HepG2 (cell line): ENCODE results near the gene COA3. TPM values are rescaled to one million over a fixed set of nuclear protein-coding genes. Genes with fewer than 3 reads are reported as not detected.

Source experiments
- ATAC-seq: fragments of 200-7000 bp; cut with Tn5 transposase; 3 replicates; pipeline ENCODE4 v1.9.1; 2020; ENCODE audit warnings: mild to moderate bottlenecking, moderate library complexity
- BruUV-seq: library from RNA; stranded (reverse); fragments of 400-500 nt; replicated peaks from 2 replicates; lab custom pipeline; 2021; lab: Mats Ljungman, UMichigan
- CTCF ChIA-PET: fragments of 300-600 bp; formaldehyde crosslinking; extraction: SDS; loops from one replicate; lab custom pipeline; 2021; ENCODE audit warnings: low total read pairs, inconsistent platforms, low intra/inter-chr PET ratio; lab: Yijun Ruan, JAX
- POLR2A ChIA-PET: fragments of 350-600 bp; sonication (Branson Sonifier 250); formaldehyde crosslinking; loops from one replicate; lab custom pipeline; 2020; ENCODE audit warnings: antibody characterized with exemption, inconsistent platforms; lab: Yijun Ruan, JAX
- DNase-seq: peaks from one replicate; pipeline ENCODE4 v3.0.0-alpha.2; 2015; ENCODE audit warnings: low spot score
- FAIRE-seq: peaks from 3 replicates; lab custom pipeline; 2011; peaks lifted over from hg19 to GRCh38; lab: Jason Lieb, UNC
- H2AFZ ChIP-seq: one replicate; pipeline ENCODE4 v1.6.1; 2011; ENCODE audit warnings: low read length, inconsistent platforms
- H3K27ac ChIP-seq: fragments of 300-600 bp; 3 replicates; pipeline ENCODE4 v1.8.0; 2011; ENCODE audit warnings: mixed run types, mild to moderate bottlenecking, mixed read lengths, low read length, inconsistent platforms; ENCODE audit not compliant: insufficient read depth; ENCODE audit errors: extremely low read length
- H3K27me3 ChIP-seq, 2 experiments: fragments of 200-600 bp in 1 of 2; 2 replicates in 1 of 2; 3 replicates in 1 of 2; pipeline versions ENCODE4 v1.6.0 to v1.8.0; 2011; ENCODE audit warnings: low read length in 2 of 2, mild to moderate bottlenecking in 2 of 2, moderate library complexity in 2 of 2, inconsistent platforms in 1 of 2; ENCODE audit not compliant: insufficient read depth in 2 of 2, control insufficient read depth in 1 of 2
- H3K36me3 ChIP-seq, 2 experiments: fragments of 200-600 bp in 1 of 2; replicated peaks in 1 of 2; 2 replicates in 1 of 2; 3 replicates in 1 of 2; pipeline versions ENCODE4 v1.5.1 to v1.8.0; 2011; ENCODE audit warnings: low read length in 2 of 2, inconsistent platforms in 1 of 2; ENCODE audit not compliant: insufficient read depth in 2 of 2, control insufficient read depth in 1 of 2
- H3K4me1 ChIP-seq: 2 replicates; pipeline ENCODE4 v1.5.1; 2012; ENCODE audit warnings: low read length, inconsistent platforms; ENCODE audit not compliant: insufficient read depth
- H3K4me2 ChIP-seq: 2 replicates; pipeline ENCODE4 v1.6.0; 2011; ENCODE audit warnings: low read depth, low read length, inconsistent platforms
- H3K4me3 ChIP-seq, 3 experiments: fragments of 200-600 bp in 1 of 3; sonication (generic), shearing (Covaris generic) in 1 of 3; replicated peaks in 1 of 3; 2 replicates each; pipeline ENCODE4 v1.5.1; 2011 to 2016; ENCODE audit warnings: low read length in 3 of 3, inconsistent platforms in 2 of 3, low read depth in 2 of 3, mild to moderate bottlenecking in 2 of 3, control low read depth in 1 of 3, mixed read lengths in 1 of 3; ENCODE audit not compliant: insufficient read depth in 1 of 3
- H3K79me2 ChIP-seq: one replicate; pipeline ENCODE4 v1.6.1; 2011; ENCODE audit warnings: low read length, inconsistent platforms; ENCODE audit not compliant: insufficient read depth
- H3K9ac ChIP-seq: 2 replicates; pipeline ENCODE4 v1.6.0; 2011; ENCODE audit warnings: mild to moderate bottlenecking, low read depth, low read length, inconsistent platforms; ENCODE audit not compliant: insufficient read depth
- H3K9me3 ChIP-seq: 2 replicates; pipeline ENCODE4 v1.5.1; 2012; ENCODE audit warnings: mild to moderate bottlenecking, low read length
- H4K20me1 ChIP-seq: 2 replicates; pipeline ENCODE4 v1.6.0; 2011; ENCODE audit warnings: inconsistent platforms, mild to moderate bottlenecking, low read length, moderate library complexity; ENCODE audit not compliant: insufficient read depth
- AGO1 ChIP-seq: fragments of 200-400 bp; formaldehyde crosslinking; IDR thresholded peaks from 2 replicates; pipeline ENCODE4 v1.6.1; 2017; ENCODE audit warnings: mild to moderate bottlenecking, low read depth, low read length, moderate library complexity; ENCODE audit not compliant: poor library complexity, severe bottlenecking
- ATF4 ChIP-seq, 2 experiments: fragments of 450-650 bp in 1 of 2; sonication (generic) in 1 of 2; formaldehyde crosslinking; IDR thresholded peaks; 2 replicates each; pipeline versions ENCODE4 v1.5.0 to v1.8.0; 2020 to 2022; ENCODE audit warnings: mild to moderate bottlenecking in 1 of 2, missing genetic modification reagents in 1 of 2
- ATRX ChIP-seq: sonication (generic); formaldehyde crosslinking; IDR thresholded peaks from 2 replicates; pipeline ENCODE4 v1.4.0; 2020; ENCODE audit warnings: missing genetic modification reagents, borderline replicate concordance
- CREB3 ChIP-seq: sonication (generic); formaldehyde crosslinking; IDR thresholded peaks from 2 replicates; pipeline ENCODE4 v1.5.0; 2020; ENCODE audit warnings: missing genetic modification reagents
- DZIP1 ChIP-seq: sonication (generic); formaldehyde crosslinking; IDR thresholded peaks from 2 replicates; pipeline ENCODE4 v1.5.0; 2020; ENCODE audit warnings: mild to moderate bottlenecking, missing genetic modification reagents
- EED ChIP-seq: sonication (generic); formaldehyde crosslinking; IDR thresholded peaks from 2 replicates; pipeline ENCODE4 v1.5.0; 2020; ENCODE audit warnings: mild to moderate bottlenecking, missing genetic modification reagents
- HNF1B ChIP-seq: sonication (generic); formaldehyde crosslinking; IDR thresholded peaks from 2 replicates; pipeline ENCODE4 v1.5.1; 2020; ENCODE audit warnings: mild to moderate bottlenecking, moderate library complexity, missing genetic modification reagents
- HOXA3 ChIP-seq: sonication (generic); formaldehyde crosslinking; IDR thresholded peaks from 2 replicates; pipeline ENCODE4 v1.5.0; 2020; ENCODE audit warnings: missing genetic modification reagents
- NFIB ChIP-seq: sonication (generic); formaldehyde crosslinking; IDR thresholded peaks from 2 replicates; pipeline ENCODE4 v1.9.0; 2021; ENCODE audit warnings: missing genetic modification reagents, mild to moderate bottlenecking, borderline replicate concordance
- NFKB2 ChIP-seq: sonication (generic); formaldehyde crosslinking; IDR thresholded peaks from 2 replicates; pipeline ENCODE4 v1.4.0; 2020; ENCODE audit warnings: missing genetic modification reagents, borderline replicate concordance
- ZNF501 ChIP-seq: sonication (generic); formaldehyde crosslinking; IDR thresholded peaks from 2 replicates; pipeline ENCODE4 v1.5.1; 2020; ENCODE audit warnings: mild to moderate bottlenecking, moderate library complexity, missing genetic modification reagents
- ZNF746 ChIP-seq: sonication (generic); formaldehyde crosslinking; IDR thresholded peaks from 2 replicates; pipeline ENCODE4 v1.8.0; 2022; ENCODE audit warnings: mild to moderate bottlenecking, missing genetic modification reagents
- ZNF883 ChIP-seq: sonication (generic); formaldehyde crosslinking; IDR thresholded peaks from 2 replicates; pipeline ENCODE4 v1.5.1; 2020; ENCODE audit warnings: mild to moderate bottlenecking, missing genetic modification reagents; ENCODE audit errors: not compliant biosample characterization
- WGBS: methylation state at CpG from one replicate; pipeline ENCODE4 v1.1.6; 2017; ENCODE audit warnings: low lambda C conversion rate; 5-methylcytosine and 5-hydroxymethylcytosine counted together
- in situ Hi-C: cut with HindIII; loops from 2 replicates; pipeline ENCODE4 v1.10.0; 2017; ENCODE audit warnings: low pct_unique_long_range_greater_than_20kb; ENCODE audit not compliant: extremely low pct_ligation_motif_present
- intact Hi-C: fragments of 100-400 bp; cut with micrococcal nuclease; formaldehyde crosslinking; loops from one replicate; pipeline ENCODE4 v1.10.0; 2022; ENCODE audit not compliant: unreplicated experiment
- polyA plus RNA-seq, 8 experiments: library from polyadenylated mRNA; depleted of rRNA in 3 of 8; stranded (reverse) in 7 of 8; unstranded in 1 of 8; fragments of >200 nt; fragmentation: Illumina TruSeq in 4 of 8; extraction: Trizol in 4 of 8; gene quantifications; 2 replicates each; pipeline versions ENCODE4 v1.2.1 to v1.2.3, GENCODE V29; 2011 to 2016; ENCODE audit warnings: low read depth in 4 of 8, missing spikeins in 1 of 8, mixed read lengths in 1 of 8; ENCODE audit not compliant: insufficient read depth in 1 of 8
- total RNA-seq, 5 experiments: library from RNA; depleted of rRNA; stranded (reverse); fragments of >200 nt; fragmentation: Illumina TruSeq; extraction: Trizol; gene quantifications; 2 replicates each; pipeline ENCODE4 v1.2.3, GENCODE V29; 2016; ENCODE audit warnings: low read depth in 1 of 5

COA3 gene
- total and polyA plus RNA-seq, 2 of the 13 experiments (the other 11 are each of a cell fraction or from before 2014, with no cell fraction given): 133 to 202 TPM

- DNase-seq (no peak), ATAC-seq (no peak), FAIRE-seq (no peak)
- Histone ChIP-seq H3K79me2 (no peaks in the 10 kb centered on the region), H3K27me3 (peaks cover 0 to 12% of the 10 kb centered on the region in 2 experiments; a peak in 2 of 5 replicates), H3K4me3 (peak overlapping the region; percentile 53 to 75 (median 59); a peak in 5 of 6 replicates), H3K4me2 (peak overlapping the region; percentile 90), H2AFZ (no peak overlapping the region), H3K36me3 (no peaks in the 10 kb centered on the region), H3K9ac (peak overlapping the region; percentile 64; the same call in 1 of the 2 replicates), H3K27ac (no peak overlapping the region), H3K9me3 (no peaks in the 10 kb centered on the region), H3K4me1 (peaks cover 61% of the 10 kb centered on the region), H4K20me1 (no peaks in the 10 kb centered on the region)
- WGBS: 32% methylated on average over 12 of the region's 12 CpGs
- BruUV-seq: no TSS peak
- POLR2A ChIA-PET: interaction anchor here (2.8 to 5.6 kb wide), 5 partner anchors 12 to 62 kb away, joined by 17 to 63 read pairs (median 53); partner anchors contain the start of genes BECN1, EZH1, VPS25 and WNK4
- intact Hi-C loops (loop anchor here (5.0 kb wide), 1 partner anchor 184 kb away; the partner anchor contains the start of gene PSMC3IP), in situ Hi-C loops (loop anchor here (5.0 kb wide), 1 partner anchor 39 kb away; no protein-coding TSS in a partner anchor)
- TF ChIP-seq HNF1B (CRISPR knock-in tag) (peak; percentile 31; the same call in 1 of the 2 replicates), ATF4 (CRISPR knock-in tag; IDR thresholded peaks at IDR 0.05) (no peak), ZNF501 (CRISPR knock-in tag) (peak; percentile 61), EED (CRISPR knock-in tag) (peak; percentile 12; the same call in 1 of the 2 replicates), ZNF746 (0 out of 2 replicates have a peak, but pooled peaks have one; percentile 26), AGO1 (peak; percentile 2), NFIB (CRISPR knock-in tag) (0 out of 2 replicates have a peak, but pooled peaks have one; percentile 78), ATRX (CRISPR knock-in tag) (no peak), NFKB2 (CRISPR knock-in tag) (peak; percentile 33; the same call in 1 of the 2 replicates), CREB3 (CRISPR knock-in tag) (no peak; the same call in 1 of the 2 replicates), DZIP1 (CRISPR knock-in tag) (0 out of 2 replicates have a peak, but pooled peaks have one; percentile 8), HOXA3 (CRISPR knock-in tag) (no peak), ZNF883 (no peak)
- CTCF ChIA-PET: interaction anchor here (0.6 to 0.9 kb wide), 2 partner anchors 41 to 165 kb away, joined by 3 to 4 read pairs; no protein-coding TSS in a partner anchor
Observed at GRCh38 chr17:42761638-42762037, 36.9 kb downstream of the COA3 start.
